ENCODE data around the gene JAKMIP2.

- no peak for TF ChIP-seq MAX (IDR thresholded peaks at IDR 0.05; ENCODE audit: insufficient read depth, insufficient read length)
- no peak for TF ChIP-seq POLR2A (IDR thresholded peaks at IDR 0.05; ENCODE audit: low read depth, low read length)
- no peak for TF ChIP-seq CTCF (IDR thresholded peaks at IDR 0.05; ENCODE audit: extremely low read depth in 1 of 2, insufficient read depth in 1 of 2, low read depth in 1 of 2, low read length in 2 of 2)
- TF ChIP-seq POLR2AphosphoS5 (IDR thresholded peaks at IDR 0.05; ENCODE audit: insufficient read depth, low read depth, low read length) = no peak
These were observed 89.3 kb downstream of the JAKMIP2 start for GRCh38 chr5:147693233-147693632.
